Thoracic aorta (tissue), 2 donors: ENCODE results near the gene SRSF11. TPM values are rescaled to one million over a fixed set of nuclear protein-coding genes. Genes with fewer than 3 reads are reported as not detected.

Source experiments
- ATAC-seq: fragments of 150-250 bp; one replicate; pipeline ENCODE4 v1.8.0; 2017; ENCODE audit warnings: low read depth; ENCODE audit not compliant: insufficient number of reproducible peaks, low FRiP score
- DNase-seq: peaks from one replicate; pipeline ENCODE4 v3.0.0-alpha.2; 2020; ENCODE audit warnings: low spot score
- H3K27ac ChIP-seq, 2 donors: fragments of 200-600 bp; sonication (generic); 1 replicate in 1 of 2; 2 replicates in 1 of 2; pipeline ENCODE4 v1.5.1; 2016; ENCODE audit warnings: mild to moderate bottlenecking in 2 of 2, moderate library complexity in 2 of 2
- H3K27me3 ChIP-seq: fragments of 200-600 bp; sonication (generic); replicated peaks from 2 replicates; pipeline ENCODE4 v1.6.0; 2016; ENCODE audit warnings: mild to moderate bottlenecking; ENCODE audit not compliant: insufficient read depth
- H3K36me3 ChIP-seq: fragments of 200-600 bp; sonication (generic); one replicate; pipeline ENCODE4 v1.5.1; 2016
- H3K4me1 ChIP-seq, 2 donors: fragments of 200-600 bp; sonication (generic); 1 replicate in 1 of 2; 2 replicates in 1 of 2; pipeline versions ENCODE4 v1.5.1 to v1.6.0; 2016; ENCODE audit warnings: low read depth in 2 of 2, mild to moderate bottlenecking in 1 of 2; ENCODE audit not compliant: control insufficient read depth in 1 of 2
- H3K4me3 ChIP-seq: fragments of 200-600 bp; sonication (generic); 2 replicates; pipeline ENCODE4 v1.5.1; 2016; ENCODE audit warnings: mild to moderate bottlenecking
- H3K9me3 ChIP-seq: fragments of 200-600 bp; sonication (generic); 2 replicates; pipeline ENCODE4 v1.5.1; 2016
- CTCF ChIP-seq: fragments of 200-600 bp; sonication (generic); IDR thresholded peaks from one replicate; pipeline ENCODE4 v1.5.1; 2019; ENCODE audit warnings: antibody characterized with exemption
- total RNA-seq, 2 donors: library from RNA; depleted of rRNA; stranded (reverse); fragments of >200 nt; gene quantifications; one replicate each; pipeline versions ENCODE4 v1.1.0 to v1.2.3, GENCODE V29; 2016

The SRSF11 gene
- total RNA-seq, 2 donors from 2014 or later = 146 to 282 TPM

GRCh38 chr1:70278710-70279109, 57.5 kb downstream of the SRSF11 start:
- no peak overlapping the region for H3K27ac ChIP-seq
- no peak for TF ChIP-seq CTCF
- ATAC-seq (no peak), DNase-seq (no peak)
- no peaks in the 10 kb centered on the region for H3K27me3 ChIP-seq
- H3K4me1 ChIP-seq = no peaks in the 10 kb centered on the region
- peaks cover 2% of the 10 kb centered on the region for H3K36me3 ChIP-seq
- H3K4me3 ChIP-seq = no peak overlapping the region
- H3K9me3 ChIP-seq = no peaks in the 10 kb centered on the region

GRCh38 chr1:70284366-70284765, 63.2 kb downstream of the SRSF11 start:
- Histone ChIP-seq H3K27me3 (no peaks in the 10 kb centered on the region), H3K9me3 (no peaks in the 10 kb centered on the region), H3K27ac (no peak overlapping the region), H3K4me1 (no peaks in the 10 kb centered on the region), H3K4me3 (no peak overlapping the region), H3K36me3 (no peaks in the 10 kb centered on the region)
- no peak for TF ChIP-seq CTCF
- DNase-seq (no peak), ATAC-seq (no peak)

GRCh38 chr1:70286453-70286852, 65.3 kb downstream of the SRSF11 start:
- Histone ChIP-seq H3K27ac (no peak overlapping the region), H3K4me1 (no peaks in the 10 kb centered on the region), H3K4me3 (no peak overlapping the region), H3K27me3 (no peaks in the 10 kb centered on the region), H3K9me3 (no peaks in the 10 kb centered on the region), H3K36me3 (no peaks in the 10 kb centered on the region)
- TF ChIP-seq CTCF = no peak
- DNase-seq (no peak), ATAC-seq (no peak)

- no peak overlapping the region for H3K27ac ChIP-seq
- ATAC-seq = no peak
- H3K4me1 ChIP-seq = no peaks in the 10 kb centered on the region
- no peak overlapping the region for H3K4me3 ChIP-seq
- DNase-seq = no peak
- no peaks in the 10 kb centered on the region for H3K9me3 ChIP-seq
- H3K27me3 ChIP-seq = no peaks in the 10 kb centered on the region
- H3K36me3 ChIP-seq = peaks cover 8% of the 10 kb centered on the region
- TF ChIP-seq CTCF = no peak
Observed at GRCh38 chr1:70288166-70288565, 67.0 kb downstream of the SRSF11 start.

- TF ChIP-seq CTCF = no peak
- no peaks in the 10 kb centered on the region for H3K27me3 ChIP-seq
- ATAC-seq = no peak
- no peaks in the 10 kb centered on the region for H3K9me3 ChIP-seq
- no peaks in the 10 kb centered on the region for H3K4me1 ChIP-seq
- DNase-seq = no peak
- H3K4me3 ChIP-seq = no peak overlapping the region
- no peak overlapping the region for H3K27ac ChIP-seq
- H3K36me3 ChIP-seq = peaks cover 8% of the 10 kb centered on the region
Observed at GRCh38 chr1:70290218-70290617, 69.0 kb downstream of the SRSF11 start.
